Embryonic facial prominence (tissue), 1 donor: Measurements from ENCODE around the gene GUCY1A1.

ENCODE experiments used
- DNase-seq: peaks from one replicate; pipeline ENCODE4 v3.0.0-alpha.2; 2016; ENCODE audit errors: extremely low spot score

Gene GUCY1A1

GRCh38 chr4:155658681-155659064, 8.0 kb upstream of the GUCY1A1 start:
- DNase-seq: no peak

GRCh38 chr4:155659176-155659575, 7.5 kb upstream of the GUCY1A1 start:
- DNase-seq: no peak

GRCh38 chr4:155660436-155660835, 6.2 kb upstream of the GUCY1A1 start:
- DNase-seq: no peak

GRCh38 chr4:155665054-155665453, 1.6 kb upstream of the GUCY1A1 start:
- no peak for DNase-seq

- DNase-seq: no peak
These were observed 547 bp downstream of the GUCY1A1 start for GRCh38 chr4:155667222-155667567.

- DNase-seq: no peak
These were observed 1.2 kb downstream of the GUCY1A1 start for GRCh38 chr4:155667568-155668511.

- no peak for DNase-seq
These were observed 2.1 kb downstream of the GUCY1A1 start for GRCh38 chr4:155668707-155669220.

GRCh38 chr4:155672342-155672741, 5.7 kb downstream of the GUCY1A1 start:
- no peak for DNase-seq

- no peak for DNase-seq
These were observed 6.9 kb downstream of the GUCY1A1 start for GRCh38 chr4:155673453-155673979.

- DNase-seq: no peak
These were observed 8.0 kb downstream of the GUCY1A1 start for GRCh38 chr4:155674669-155675071.

GRCh38 chr4:155675709-155676429, 9.2 kb downstream of the GUCY1A1 start:
- no peak for DNase-seq

GRCh38 chr4:155676430-155676825, 9.8 kb downstream of the GUCY1A1 start:
- DNase-seq: no peak

- no peak for DNase-seq
These were observed 11.4 kb downstream of the GUCY1A1 start for GRCh38 chr4:155678011-155678410.

GRCh38 chr4:155679343-155679742, 12.7 kb downstream of the GUCY1A1 start:
- no peak for DNase-seq

- no peak for DNase-seq
These were observed 15.2 kb downstream of the GUCY1A1 start for GRCh38 chr4:155681886-155682285.

- DNase-seq: no peak
These were observed 17.8 kb downstream of the GUCY1A1 start for GRCh38 chr4:155684423-155684822.

GRCh38 chr4:155684892-155685541, 18.4 kb downstream of the GUCY1A1 start:
- no peak for DNase-seq

- no peak for DNase-seq
These were observed 20.8 kb downstream of the GUCY1A1 start for GRCh38 chr4:155687380-155687982.

- no peak for DNase-seq
These were observed 21.6 kb downstream of the GUCY1A1 start for GRCh38 chr4:155688211-155688610.

- DNase-seq: no peak
These were observed 22.2 kb downstream of the GUCY1A1 start for GRCh38 chr4:155688860-155689259.

- DNase-seq: no peak
These were observed 23.6 kb downstream of the GUCY1A1 start for GRCh38 chr4:155690044-155690837.
